ENCODE data around the gene SLC27A3. TPM values are rescaled to one million over a fixed set of nuclear protein-coding genes. Genes with fewer than 3 reads are reported as not detected.

SLC27A3 gene
- polyA plus RNA-seq, 3 donors, result 84.5 to 123 (median 118) TPM

- H3K4me2 ChIP-seq (replicated peaks; ENCODE audit: extremely low read depth, low read length, poor library complexity, severe bottlenecking), result no peak overlapping the region
- H3K9ac ChIP-seq (ENCODE audit: insufficient read depth, low read length, poor library complexity, severe bottlenecking), result no peak overlapping the region
- Mint-ChIP-seq H3K27me3 (ENCODE audit: low read depth in 3 of 3) (peaks cover 0 to under 1% (median 0%) of the 10 kb centered on the region in 3 donors), H3K27ac (peak overlapping the region in 2 of 7 donors; percentile 12 to 84), H3K36me3 (peaks cover 76 to 97% of the 10 kb centered on the region in 2 donors), H3K4me3 (no peak overlapping the region), H3K4me1 (peaks cover 20% of the 10 kb centered on the region), H3K9me3 (no peaks in the 10 kb centered on the region)
- peaks cover 6 to 9% of the 10 kb centered on the region in 2 donors for H3K4me1 ChIP-seq (ENCODE audit: control insufficient read depth in 1 of 2, insufficient read depth in 2 of 2, low read length in 2 of 2)
- TF ChIP-seq CTCF (IDR thresholded peaks at IDR 0.05), result no peak
- no peaks in the 10 kb centered on the region for H4K20me1 ChIP-seq (ENCODE audit: insufficient read depth, low read length)
- no peaks in the 10 kb centered on the region for H3K9me3 ChIP-seq (replicated peaks in 1 of 2; ENCODE audit: control insufficient read depth in 1 of 2, insufficient read depth in 1 of 2, low read length in 2 of 2)
- no peaks in the 10 kb centered on the region for H3K79me2 ChIP-seq (ENCODE audit: insufficient read depth, low read length)
- 100% methylated on average over 1 of the region's 2 CpGs for WGBS (ENCODE audit: insufficient coverage)
- intact Hi-C loops (cut with micrococcal nuclease), result loop anchor here (5.0 to 10.0 kb wide), 2 partner anchors 72 to 234 kb away; partner anchors contain the start of gene NPR1 (in 2 of the 2)
- no peak overlapping the region for H3K27ac ChIP-seq (ENCODE audit: low read depth in 1 of 2, low read length in 2 of 2)
- no peaks in the 10 kb centered on the region for H3K27me3 ChIP-seq (ENCODE audit: control insufficient read depth in 2 of 2, insufficient read depth in 2 of 2, low read length in 2 of 2)
- no peak for DNase-seq
- H3K36me3 ChIP-seq (replicated peaks in 1 of 2; ENCODE audit: control insufficient read depth in 1 of 2, insufficient read depth in 2 of 2, low read length in 2 of 2), result peaks cover 76 to 95% of the 10 kb centered on the region in 2 donors
- H2AFZ ChIP-seq (ENCODE audit: insufficient read depth, low read depth, low read length, poor library complexity, severe bottlenecking), result no peak overlapping the region
- H3K4me3 ChIP-seq (replicated peaks in 1 of 3; ENCODE audit: low read depth in 2 of 3, low read length in 3 of 3), result no peak overlapping the region
Measured at GRCh38 chr1:153748903-153749302, 26.3 kb upstream of the SLC27A3 start.

DNA sequence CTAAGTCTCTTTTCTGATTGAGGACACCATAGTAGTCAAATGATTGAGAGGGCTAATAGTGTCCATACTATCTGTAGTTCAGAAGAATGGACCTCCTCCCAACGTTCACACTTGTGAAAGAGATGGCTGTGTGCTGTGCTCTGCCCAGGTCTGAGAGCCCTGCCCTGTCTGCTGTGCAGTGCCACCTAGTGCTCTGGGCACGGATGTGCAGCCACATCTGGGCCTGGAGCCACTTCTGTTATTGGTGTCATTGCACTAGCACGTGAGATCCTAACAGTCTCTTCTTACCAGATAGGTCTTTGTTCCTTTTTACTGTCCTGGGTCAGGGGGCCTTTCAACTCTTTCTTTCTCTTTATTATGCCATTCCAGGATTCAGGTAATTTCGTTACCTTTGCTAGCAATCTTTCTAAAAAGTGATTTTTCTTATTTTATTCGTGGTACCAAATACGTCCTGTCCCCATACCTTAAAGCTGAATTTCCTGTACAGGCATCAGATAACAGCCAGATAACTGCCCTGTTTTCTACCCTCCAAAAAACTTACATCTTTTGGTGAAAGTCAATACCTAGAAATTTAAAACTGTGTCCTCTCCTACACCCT lies 25.7 kb upstream of the SLC27A3 start:
- Histone ChIP-seq H3K9me3 (replicated peaks in 1 of 2; ENCODE audit: control insufficient read depth in 1 of 2, insufficient read depth in 1 of 2, low read length in 2 of 2) (no peaks in the 10 kb centered on the region), H3K9ac (ENCODE audit: insufficient read depth, low read length, poor library complexity, severe bottlenecking) (no peak overlapping the region), H2AFZ (ENCODE audit: insufficient read depth, low read depth, low read length, poor library complexity, severe bottlenecking) (no peak overlapping the region), H3K36me3 (replicated peaks in 1 of 2; ENCODE audit: control insufficient read depth in 1 of 2, insufficient read depth in 2 of 2, low read length in 2 of 2) (peaks cover 77 to 95% of the 10 kb centered on the region in 2 donors), H3K4me3 (replicated peaks in 1 of 3; ENCODE audit: low read depth in 2 of 3, low read length in 3 of 3) (no peak overlapping the region), H3K27me3 (ENCODE audit: control insufficient read depth in 2 of 2, insufficient read depth in 2 of 2, low read length in 2 of 2) (no peaks in the 10 kb centered on the region), H4K20me1 (ENCODE audit: insufficient read depth, low read length) (no peaks in the 10 kb centered on the region), H3K27ac (ENCODE audit: low read depth in 1 of 2, low read length in 2 of 2) (no peak overlapping the region), H3K4me1 (ENCODE audit: control insufficient read depth in 1 of 2, insufficient read depth in 2 of 2, low read length in 2 of 2) (peaks cover 6 to 9% of the 10 kb centered on the region in 2 donors), H3K4me2 (replicated peaks; ENCODE audit: extremely low read depth, low read length, poor library complexity, severe bottlenecking) (no peak overlapping the region), H3K79me2 (ENCODE audit: insufficient read depth, low read length) (no peaks in the 10 kb centered on the region)
- Mint-ChIP-seq H3K4me1 (peaks cover 14% of the 10 kb centered on the region), H3K27ac (peak overlapping the region in 3 of 7 donors; percentile 12 to 65 (median 61)), H3K27me3 (ENCODE audit: low read depth in 3 of 3) (no peaks in the 10 kb centered on the region), H3K36me3 (peaks cover 75 to 97% of the 10 kb centered on the region in 2 donors), H3K9me3 (no peaks in the 10 kb centered on the region), H3K4me3 (no peak overlapping the region)
- TF ChIP-seq CTCF (IDR thresholded peaks at IDR 0.05), result peak; percentile 85
- DNase-seq, result peak; percentile 75 to 88 (median 85)
- intact Hi-C loops (cut with micrococcal nuclease), result loop anchor here (5.0 to 10.0 kb wide), 2 partner anchors 72 to 235 kb away; partner anchors contain the start of gene NPR1 (in 2 of the 2)
- WGBS (ENCODE audit: insufficient coverage), result 0% methylated on average over 3 of the region's 6 CpGs
